Measurements from ENCODE around the gene ARHGEF11. TPM values are rescaled to one million over a fixed set of nuclear protein-coding genes. Genes with fewer than 3 reads are reported as not detected.

Gene ARHGEF11, protein sequence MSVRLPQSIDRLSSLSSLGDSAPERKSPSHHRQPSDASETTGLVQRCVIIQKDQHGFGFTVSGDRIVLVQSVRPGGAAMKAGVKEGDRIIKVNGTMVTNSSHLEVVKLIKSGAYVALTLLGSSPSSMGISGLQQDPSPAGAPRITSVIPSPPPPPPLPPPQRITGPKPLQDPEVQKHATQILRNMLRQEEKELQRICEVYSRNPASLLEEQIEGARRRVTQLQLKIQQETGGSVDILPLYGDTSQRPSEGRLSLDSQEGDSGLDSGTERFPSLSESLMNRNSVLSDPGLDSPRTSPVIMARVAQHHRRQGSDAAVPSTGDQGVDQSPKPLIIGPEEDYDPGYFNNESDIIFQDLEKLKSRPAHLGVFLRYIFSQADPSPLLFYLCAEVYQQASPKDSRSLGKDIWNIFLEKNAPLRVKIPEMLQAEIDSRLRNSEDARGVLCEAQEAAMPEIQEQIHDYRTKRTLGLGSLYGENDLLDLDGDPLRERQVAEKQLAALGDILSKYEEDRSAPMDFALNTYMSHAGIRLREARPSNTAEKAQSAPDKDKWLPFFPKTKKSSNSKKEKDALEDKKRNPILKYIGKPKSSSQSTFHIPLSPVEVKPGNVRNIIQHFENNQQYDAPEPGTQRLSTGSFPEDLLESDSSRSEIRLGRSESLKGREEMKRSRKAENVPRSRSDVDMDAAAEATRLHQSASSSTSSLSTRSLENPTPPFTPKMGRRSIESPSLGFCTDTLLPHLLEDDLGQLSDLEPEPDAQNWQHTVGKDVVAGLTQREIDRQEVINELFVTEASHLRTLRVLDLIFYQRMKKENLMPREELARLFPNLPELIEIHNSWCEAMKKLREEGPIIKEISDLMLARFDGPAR (N-terminal part only)
- 17.1 to 19.2 TPM (median 19.0 TPM) in 5 replicates for total RNA-seq (2022; extraction: Qiagen RNA extraction; ENCODE audit: low read depth)

DNA sequence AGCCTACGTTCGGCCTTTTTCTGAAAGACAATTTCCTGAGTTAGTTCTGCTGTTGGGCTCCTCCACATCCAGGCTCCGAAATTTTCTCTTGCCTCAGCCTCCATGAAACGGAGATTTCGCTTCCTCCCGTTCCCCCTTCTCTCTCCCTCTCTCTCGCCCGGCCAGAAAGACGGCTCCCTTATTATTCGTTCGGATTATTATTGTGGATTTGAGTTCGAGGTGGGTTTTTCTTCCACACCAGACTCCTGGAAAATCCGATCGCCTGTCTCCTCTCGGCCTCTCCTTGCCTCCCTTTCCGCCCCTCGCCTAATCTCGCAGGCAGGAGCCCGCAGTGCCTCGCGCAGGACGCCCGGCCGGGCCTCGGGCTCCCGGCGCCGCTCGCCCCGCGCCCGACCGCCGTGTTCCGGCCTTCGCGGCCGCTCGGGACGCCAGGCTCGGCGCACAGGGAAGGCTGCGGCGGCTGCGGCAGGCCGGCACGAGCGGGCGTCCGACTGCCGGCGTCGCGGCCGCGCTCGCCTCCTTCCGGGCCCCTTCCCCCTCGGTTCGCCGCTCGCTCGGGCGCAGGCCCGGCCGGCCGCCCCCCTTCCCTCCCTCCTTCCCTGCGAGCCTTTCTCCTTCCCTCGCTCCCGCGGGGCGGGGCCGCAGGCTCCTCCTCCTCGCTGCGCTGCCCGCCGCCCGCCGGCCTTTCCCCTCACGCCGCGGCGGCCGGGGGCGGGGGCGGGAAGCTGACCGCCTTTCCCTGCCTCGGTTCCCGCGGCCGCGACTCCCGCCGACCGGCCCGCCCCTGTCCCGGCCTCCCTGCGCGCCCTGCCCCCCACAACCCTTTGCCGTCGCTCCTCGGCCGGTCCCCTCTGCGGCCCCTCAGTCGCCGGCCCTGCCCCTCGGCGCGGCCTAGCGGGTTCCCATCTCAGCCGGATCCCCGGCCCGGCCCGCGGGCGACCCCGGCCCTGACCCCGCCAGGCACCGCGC lies at the start of gene ARHGEF11:
Gene ARHGEF11 (minus strand): TSS at position 493 of the 969 bp plus-strand sequence. CDS start 1,412 bp downstream, outside the sequence.

DNA sequence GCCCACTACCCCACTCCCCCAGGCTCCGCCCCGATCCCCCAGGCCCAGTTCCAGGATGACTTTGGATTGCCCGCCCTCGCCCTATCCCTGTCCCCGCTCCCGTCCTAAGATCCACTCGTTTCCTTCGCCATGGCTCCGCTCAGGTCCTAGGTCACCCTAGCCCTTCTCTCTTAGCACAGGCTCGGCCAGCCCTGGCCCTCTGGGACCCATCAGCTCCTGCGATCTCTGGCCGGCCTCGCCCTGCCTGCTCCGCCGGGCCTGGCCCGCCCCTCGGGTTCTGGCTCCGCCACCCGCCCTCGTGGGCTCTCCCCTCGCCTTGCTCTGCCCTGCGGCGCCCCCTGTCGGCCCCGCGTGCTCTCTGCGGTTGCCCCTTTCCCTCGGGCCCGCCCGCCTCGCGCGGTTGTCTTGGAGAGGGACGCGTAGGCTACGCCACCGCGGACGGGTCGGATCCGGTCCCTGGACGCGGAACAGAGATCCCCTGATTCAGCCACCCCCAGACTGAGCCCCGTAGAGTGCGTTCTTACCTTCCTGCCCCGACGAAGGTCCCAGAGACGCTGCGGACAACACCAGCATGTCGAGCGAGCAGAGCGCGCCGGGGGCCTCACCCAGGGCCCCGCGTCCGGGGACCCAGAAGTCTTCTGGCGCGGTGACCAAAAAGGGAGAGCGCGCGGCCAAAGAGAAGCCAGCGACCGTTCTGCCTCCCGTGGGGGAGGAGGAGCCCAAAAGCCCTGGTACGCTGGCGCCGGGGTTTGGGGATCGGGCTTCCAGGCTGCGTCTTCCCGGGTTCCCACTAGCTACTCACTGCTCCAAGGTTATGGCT lies 125.1 kb downstream of the ARHGEF11 start, which contains the start of gene LRRC71:
Gene LRRC71 (plus strand): TSS at position 400 of the 820 bp plus-strand sequence. CDS start 172 bp downstream, at position 572.

DNA sequence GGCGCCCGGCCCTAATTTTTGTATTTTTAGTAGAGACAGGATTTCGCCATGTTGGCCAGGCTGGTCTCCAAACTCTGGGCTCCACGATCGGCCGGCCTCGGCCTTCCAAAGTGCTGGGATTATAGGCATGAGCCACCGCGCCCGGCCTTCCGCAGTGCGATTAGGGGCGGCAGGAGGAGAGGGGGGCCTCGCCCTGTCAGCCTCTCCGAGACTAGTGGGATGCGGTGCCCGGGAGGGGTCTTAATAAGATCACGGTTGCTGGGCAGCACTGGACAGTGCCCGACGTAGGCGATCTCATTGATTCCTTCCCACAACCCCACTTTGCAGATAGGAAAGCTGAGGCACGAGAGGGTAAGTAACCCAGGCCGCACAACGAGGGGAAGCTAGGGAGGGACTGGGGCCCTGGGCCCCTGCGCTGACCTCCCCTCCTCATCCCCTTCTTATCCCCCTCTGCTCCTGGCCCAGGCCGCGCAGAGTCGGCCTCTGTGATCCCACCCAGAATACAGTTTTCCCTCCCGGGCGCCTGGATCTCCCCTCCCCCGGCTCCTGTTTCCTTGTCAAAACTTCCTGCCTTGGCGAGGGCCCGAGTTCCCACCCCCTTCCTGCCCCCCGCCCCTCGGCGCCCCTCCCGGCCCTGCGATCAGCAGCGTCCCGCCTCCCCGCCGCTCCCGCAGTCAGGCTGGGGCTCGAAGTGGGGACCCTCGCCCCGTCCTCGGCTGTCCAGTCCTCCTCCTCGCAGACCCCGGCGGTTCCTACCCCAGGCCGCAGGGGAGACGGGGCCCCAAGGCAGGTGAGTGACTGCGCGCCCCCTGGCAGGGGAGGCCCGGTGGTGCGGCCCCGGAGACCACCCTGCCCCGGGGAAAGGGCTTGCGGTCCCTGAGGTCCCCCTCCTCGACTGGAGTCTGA lies 152.2 kb downstream of the ARHGEF11 start, which contains the start of gene PEAR1:
Gene PEAR1 (plus strand): TSS at position 671 of the 906 bp plus-strand sequence. CDS start 10,209 bp downstream, outside the sequence.

Other genes starting within 250 kb of the ARHGEF11 start
- gene SH2D2A, start 228.9 kb downstream of the ARHGEF11 start, total RNA-seq (2022; extraction: Qiagen RNA extraction; ENCODE audit: low read depth) = 2.1 to 5.6 TPM (median 3.6 TPM) in 5 replicates
- not detected in 5 replicates for gene INSRR, start 186.6 kb downstream of the ARHGEF11 start, total RNA-seq (2022; extraction: Qiagen RNA extraction; ENCODE audit: low read depth)
- 0.06 to 0.24 TPM (median 0.16 TPM) in 4 of 5 replicates, not detected in the other for gene NTRK1, start 184.9 kb downstream of the ARHGEF11 start, total RNA-seq (2022; extraction: Qiagen RNA extraction; ENCODE audit: low read depth)
- 7.5 to 10.1 TPM (median 8.6 TPM) in 5 replicates for gene PEAR1, start 152.0 kb downstream of the ARHGEF11 start, total RNA-seq (2022; extraction: Qiagen RNA extraction; ENCODE audit: low read depth)
- gene LRRC71, start 125.1 kb downstream of the ARHGEF11 start, total RNA-seq (2022; extraction: Qiagen RNA extraction; ENCODE audit: low read depth) = 0.13 to 0.48 TPM (median 0.22 TPM) in 5 replicates
- not detected in 5 replicates for gene ETV3L, start 54.1 kb upstream of the ARHGEF11 start, total RNA-seq (2022; extraction: Qiagen RNA extraction; ENCODE audit: low read depth)
- gene ETV3, start 92.7 kb upstream of the ARHGEF11 start, total RNA-seq (2022; extraction: Qiagen RNA extraction; ENCODE audit: low read depth) = 8.5 to 14.1 TPM (median 10.8 TPM) in 5 replicates